ENCODE results near the gene MAP7.

MAP7 gene

GRCh38 chr6:136335736-136336363 is 214.4 kb downstream of the MAP7 start:
- no peaks in the 10 kb centered on the region for H3K36me3 ChIP-seq (ENCODE audit: control insufficient read depth, low read length)
- peaks cover 3% of the 10 kb centered on the region for H3K4me1 ChIP-seq (ENCODE audit: control insufficient read depth, low read length)
- no peaks in the 10 kb centered on the region for H4K20me1 ChIP-seq (ENCODE audit: control insufficient read depth, insufficient read depth, low read depth, low read length)
- H3K4me3 ChIP-seq (ENCODE audit: low read length): no peak overlapping the region
- H3K27me3 ChIP-seq (ENCODE audit: control insufficient read depth, low read length): no peaks in the 10 kb centered on the region
- H3K79me2 ChIP-seq (ENCODE audit: control insufficient read depth, low read length): no peaks in the 10 kb centered on the region
- TF ChIP-seq EZH2phosphoT487 (IDR thresholded peaks at IDR 0.05; ENCODE audit: borderline replicate concordance, low read length) (no peak), CTCF (IDR thresholded peaks at IDR 0.05; ENCODE audit: low read depth, low read length, poor library complexity, severe bottlenecking) (no peak)
- no peaks in the 10 kb centered on the region for H3K9me2 ChIP-seq (replicated peaks; ENCODE audit: control insufficient read depth, low read length)
- no peaks in the 10 kb centered on the region for H3K9me3 ChIP-seq (ENCODE audit: control insufficient read depth, insufficient read depth, low read length)
- H3K27ac ChIP-seq (ENCODE audit: low read depth, low read length): no peak overlapping the region
- no peaks in the 10 kb centered on the region for H3F3A ChIP-seq (ENCODE audit: control insufficient read depth, insufficient read depth)
- no peak overlapping the region for H3K4me2 ChIP-seq (ENCODE audit: low read length)

GRCh38 chr6:136334853-136335252 is 215.4 kb downstream of the MAP7 start:
- H3K9me3 ChIP-seq (ENCODE audit: control insufficient read depth, insufficient read depth, low read length): no peaks in the 10 kb centered on the region
- no peaks in the 10 kb centered on the region for H3K36me3 ChIP-seq (ENCODE audit: control insufficient read depth, low read length)
- TF ChIP-seq CTCF (IDR thresholded peaks at IDR 0.05; ENCODE audit: low read depth, low read length, poor library complexity, severe bottlenecking): peak; percentile 33
- TF ChIP-seq EZH2phosphoT487 (IDR thresholded peaks at IDR 0.05; ENCODE audit: borderline replicate concordance, low read length): no peak
- H3K79me2 ChIP-seq (ENCODE audit: control insufficient read depth, low read length): no peaks in the 10 kb centered on the region
- H3K9me2 ChIP-seq (replicated peaks; ENCODE audit: control insufficient read depth, low read length): no peaks in the 10 kb centered on the region
- H3K4me2 ChIP-seq (ENCODE audit: low read length): no peak overlapping the region
- no peaks in the 10 kb centered on the region for H3F3A ChIP-seq (ENCODE audit: control insufficient read depth, insufficient read depth)
- peaks cover 9% of the 10 kb centered on the region for H3K4me1 ChIP-seq (ENCODE audit: control insufficient read depth, low read length)
- no peak overlapping the region for H3K27ac ChIP-seq (ENCODE audit: low read depth, low read length)
- no peaks in the 10 kb centered on the region for H3K27me3 ChIP-seq (ENCODE audit: control insufficient read depth, low read length)
- no peak overlapping the region for H3K4me3 ChIP-seq (ENCODE audit: low read length)
- H4K20me1 ChIP-seq (ENCODE audit: control insufficient read depth, insufficient read depth, low read depth, low read length): no peaks in the 10 kb centered on the region

- no peaks in the 10 kb centered on the region for H3K9me2 ChIP-seq (replicated peaks; ENCODE audit: control insufficient read depth, low read length)
- H4K20me1 ChIP-seq (ENCODE audit: control insufficient read depth, insufficient read depth, low read depth, low read length): no peaks in the 10 kb centered on the region
- no peaks in the 10 kb centered on the region for H3K36me3 ChIP-seq (ENCODE audit: control insufficient read depth, low read length)
- TF ChIP-seq EZH2phosphoT487 (IDR thresholded peaks at IDR 0.05; ENCODE audit: borderline replicate concordance, low read length) (no peak), CTCF (IDR thresholded peaks at IDR 0.05; ENCODE audit: low read depth, low read length, poor library complexity, severe bottlenecking) (no peak)
- H3K27me3 ChIP-seq (ENCODE audit: control insufficient read depth, low read length): no peaks in the 10 kb centered on the region
- H3K4me2 ChIP-seq (ENCODE audit: low read length): no peak overlapping the region
- no peak overlapping the region for H3K27ac ChIP-seq (ENCODE audit: low read depth, low read length)
- no peaks in the 10 kb centered on the region for H3K9me3 ChIP-seq (ENCODE audit: control insufficient read depth, insufficient read depth, low read length)
- peaks cover 9% of the 10 kb centered on the region for H3K4me1 ChIP-seq (ENCODE audit: control insufficient read depth, low read length)
- no peaks in the 10 kb centered on the region for H3K79me2 ChIP-seq (ENCODE audit: control insufficient read depth, low read length)
- H3F3A ChIP-seq (ENCODE audit: control insufficient read depth, insufficient read depth): no peaks in the 10 kb centered on the region
- no peak overlapping the region for H3K4me3 ChIP-seq (ENCODE audit: low read length)
Measured at GRCh38 chr6:136334465-136334846, 215.8 kb downstream of the MAP7 start.

Measured in DOHH2 (cell line).